WTC11 (cell line): ENCODE measurements around the gene RPS27. TPM values are rescaled to one million over a fixed set of nuclear protein-coding genes. Genes with fewer than 3 reads are reported as not detected.

Experiments
- ATAC-seq: fragments of 200-7000 bp; cut with Tn5 transposase; 2 replicates; pipeline ENCODE4 v1.10.0; 2021; ENCODE audit warnings: mild to moderate bottlenecking, moderate library complexity
- CTCF ChIA-PET: fragments of 300-600 bp; sonication (Branson Sonifier 250); formaldehyde crosslinking; loops from one replicate; lab custom pipeline; 2021; ENCODE audit warnings: antibody characterized with exemption; lab: Charles Lee
- POLR2A ChIA-PET: fragments of 350-600 bp; sonication (Branson Sonifier 250); formaldehyde crosslinking; loops from one replicate; lab custom pipeline; 2021; ENCODE audit warnings: antibody characterized with exemption; lab: Charles Lee
- DNase-seq: peaks from one replicate; pipeline ENCODE4 v3.0.0; 2021; ENCODE audit warnings: low spot score
- H3K27ac Mint-ChIP-seq: 2 replicates; pipeline ENCODE4 v1.8.0; 2021; ENCODE audit warnings: mixed read lengths
- H3K27me3 Mint-ChIP-seq: 2 replicates; pipeline ENCODE4 v1.8.0; 2021; ENCODE audit warnings: low read depth, mild to moderate bottlenecking, moderate library complexity, mixed read lengths
- H3K36me3 Mint-ChIP-seq: 2 replicates; pipeline ENCODE4 v1.8.0; 2021; ENCODE audit warnings: mixed read lengths
- H3K4me1 Mint-ChIP-seq: 2 replicates; pipeline ENCODE4 v1.8.0; 2022; ENCODE audit warnings: mixed read lengths
- H3K4me3 Mint-ChIP-seq: 2 replicates; pipeline ENCODE4 v1.8.0; 2021; ENCODE audit warnings: mild to moderate bottlenecking, moderate library complexity, mixed read lengths
- H3K9me3 Mint-ChIP-seq: 2 replicates; pipeline ENCODE4 v1.8.0; 2021; ENCODE audit warnings: mixed read lengths
- CREB1 ChIP-seq: sonication (generic); formaldehyde crosslinking; IDR thresholded peaks from 2 replicates; pipeline ENCODE4 v1.8.0; 2023; ENCODE audit warnings: mild to moderate bottlenecking, missing genetic modification reagents
- EMX1 ChIP-seq: fragments of 250-450 bp; sonication (Bioruptor Pico); IDR thresholded peaks from 2 replicates; pipeline ENCODE4 v1.8.0; 2021; ENCODE audit warnings: mild to moderate bottlenecking
- ESRRA ChIP-seq: sonication (generic); formaldehyde crosslinking; IDR thresholded peaks from 2 replicates; pipeline ENCODE4 v1.8.1; 2022; ENCODE audit warnings: mild to moderate bottlenecking, missing genetic modification reagents, borderline replicate concordance
- FOXJ3 ChIP-seq: sonication (generic); formaldehyde crosslinking; IDR thresholded peaks from 2 replicates; pipeline ENCODE4 v1.9.0; 2021; ENCODE audit warnings: missing genetic modification reagents, mild to moderate bottlenecking, borderline replicate concordance
- FOXP1 ChIP-seq: sonication (generic); formaldehyde crosslinking; IDR thresholded peaks from 2 replicates; pipeline ENCODE4 v1.8.0; 2022; ENCODE audit warnings: missing genetic modification reagents, mild to moderate bottlenecking, moderate library complexity, borderline replicate concordance
- GTF2I ChIP-seq: fragments of 250-450 bp; sonication (Bioruptor Pico); conservative IDR thresholded peaks from 2 replicates; pipeline ENCODE4 v1.4.0; 2021; ENCODE audit warnings: mild to moderate bottlenecking
- KAT7 ChIP-seq: sonication (generic); formaldehyde crosslinking; IDR thresholded peaks from 2 replicates; pipeline ENCODE4 v1.8.1; 2023; ENCODE audit warnings: missing genetic modification reagents, mild to moderate bottlenecking, borderline replicate concordance
- MXD4 ChIP-seq: fragments of 250-450 bp; sonication (Bioruptor Pico); IDR thresholded peaks from 2 replicates; pipeline ENCODE4 v1.8.0; 2021; ENCODE audit warnings: mild to moderate bottlenecking, moderate library complexity, borderline replicate concordance
- MYBL2 ChIP-seq: sonication (generic); formaldehyde crosslinking; IDR thresholded peaks from 2 replicates; pipeline ENCODE4 v1.8.1; 2023; ENCODE audit warnings: mild to moderate bottlenecking, moderate library complexity, missing genetic modification reagents
- RORB ChIP-seq: fragments of 250-450 bp; sonication (Bioruptor Pico); IDR thresholded peaks from 2 replicates; pipeline ENCODE4 v1.9.0; 2021; ENCODE audit warnings: mild to moderate bottlenecking
- SMAD4 ChIP-seq: sonication (generic); formaldehyde crosslinking; IDR thresholded peaks from 2 replicates; pipeline ENCODE4 v1.8.0; 2022; ENCODE audit warnings: mild to moderate bottlenecking, missing genetic modification reagents
- TCF7 ChIP-seq: sonication (generic); formaldehyde crosslinking; IDR thresholded peaks from 2 replicates; pipeline ENCODE4 v1.8.0; 2022; ENCODE audit warnings: mild to moderate bottlenecking, low read depth, missing genetic modification reagents, moderate library complexity
- ZBTB21 ChIP-seq: sonication (generic); formaldehyde crosslinking; IDR thresholded peaks from 2 replicates; pipeline ENCODE4 v1.8.1; 2023; ENCODE audit warnings: mild to moderate bottlenecking, missing genetic modification reagents, borderline replicate concordance
- ZNF121 ChIP-seq: sonication (generic); formaldehyde crosslinking; IDR thresholded peaks from 2 replicates; pipeline ENCODE4 v1.8.0; 2023; ENCODE audit warnings: missing genetic modification reagents
- ZNF219 ChIP-seq: sonication (generic); formaldehyde crosslinking; IDR thresholded peaks from 2 replicates; pipeline ENCODE4 v1.8.0; 2023; ENCODE audit warnings: missing genetic modification reagents, mild to moderate bottlenecking, borderline replicate concordance
- ZNF232 ChIP-seq: sonication (generic); formaldehyde crosslinking; IDR thresholded peaks from 2 replicates; pipeline ENCODE4 v1.8.0; 2022; ENCODE audit warnings: mild to moderate bottlenecking, missing genetic modification reagents
- ZNF671 ChIP-seq: fragments of 250-450 bp; sonication (Bioruptor Pico); IDR thresholded peaks from 2 replicates; pipeline ENCODE4 v1.8.0; 2021; ENCODE audit warnings: mild to moderate bottlenecking
- total RNA-seq: library from RNA; stranded (reverse); gene quantifications from 3 replicates; pipeline ENCODE4 v1.2.3, GENCODE V29; 2021
- TF ChIP-seq, protein P1 (sequence below): sonication (generic); formaldehyde crosslinking; IDR thresholded peaks from 2 replicates; pipeline ENCODE4 v1.8.1; 2023; ENCODE audit warnings: mild to moderate bottlenecking, missing genetic modification reagents, moderate library complexity
- TF ChIP-seq, protein P2 (sequence below): fragments of 250-450 bp; sonication (Bioruptor Pico); conservative IDR thresholded peaks from 2 replicates; pipeline ENCODE4 v1.9.0; 2021; ENCODE audit warnings: mild to moderate bottlenecking
- TF ChIP-seq, protein P3 (sequence below): sonication (generic); formaldehyde crosslinking; IDR thresholded peaks from 2 replicates; pipeline ENCODE4 v1.8.0; 2023; ENCODE audit warnings: missing genetic modification reagents
- TF ChIP-seq, protein P4 (sequence below): fragments of 250-450 bp; sonication (Bioruptor Pico); IDR thresholded peaks from 2 replicates; pipeline ENCODE4 v1.9.0; 2021; ENCODE audit warnings: moderate library complexity, mild to moderate bottlenecking, inconsistent platforms, borderline replicate concordance
- TF ChIP-seq, protein P5 (sequence below): sonication (generic); formaldehyde crosslinking; IDR thresholded peaks from 2 replicates; pipeline ENCODE4 v1.8.0; 2022; ENCODE audit warnings: mild to moderate bottlenecking, missing genetic modification reagents
- TF ChIP-seq, protein P6 (sequence below): sonication (generic); formaldehyde crosslinking; IDR thresholded peaks from 2 replicates; pipeline ENCODE4 v1.8.0; 2022; ENCODE audit warnings: mild to moderate bottlenecking, missing genetic modification reagents
- TF ChIP-seq, protein P7 (sequence below): sonication (generic); formaldehyde crosslinking; IDR thresholded peaks from 2 replicates; pipeline ENCODE4 v1.8.0; 2023; ENCODE audit warnings: mild to moderate bottlenecking, missing genetic modification reagents

RPS27 gene
- total RNA-seq, 1 experiment from 2014 or later: 2,141 TPM

DNA sequence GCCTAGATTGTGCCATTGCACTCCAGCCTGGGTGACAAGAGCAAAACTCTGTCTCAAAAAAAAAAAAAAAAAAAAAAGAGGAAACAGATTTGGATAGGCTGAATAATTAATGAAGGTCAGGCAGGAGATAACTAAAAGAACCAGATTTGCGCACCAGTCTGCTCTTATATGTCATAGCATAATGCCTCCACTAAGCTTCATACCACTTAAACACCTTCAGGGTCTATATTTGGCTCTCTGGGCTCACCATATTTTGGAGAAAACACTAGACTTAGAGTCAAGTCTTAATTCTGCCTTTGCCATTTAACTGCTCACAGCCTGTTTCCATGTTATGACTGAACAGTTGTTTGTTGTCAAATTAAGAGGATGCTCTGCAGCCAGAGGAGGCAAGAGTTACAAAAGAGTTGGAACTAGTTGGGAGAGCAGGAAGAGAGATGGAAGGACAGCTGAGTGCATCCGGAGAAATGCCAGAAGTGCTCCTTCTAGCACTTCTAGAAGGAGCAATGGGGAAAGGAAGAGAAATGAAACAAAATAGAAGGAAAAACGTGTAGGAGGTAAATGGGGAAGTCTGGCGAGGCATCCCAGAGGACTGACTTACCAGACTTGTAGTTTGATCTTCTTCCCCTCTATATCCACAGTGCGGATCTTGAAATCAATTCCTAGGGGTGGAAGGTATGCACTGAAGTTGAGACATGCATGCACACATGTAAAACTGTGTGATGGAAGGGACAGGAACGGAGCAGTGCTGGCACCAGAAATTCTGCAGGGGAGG is 6.3 kb upstream of the RPS27 start:
- DNase-seq: no peak
- Mint-ChIP-seq H3K36me3 (peaks cover 25% of the 10 kb centered on the region), H3K27ac (peak overlapping the region; percentile 51), H3K27me3 (no peaks in the 10 kb centered on the region), H3K4me3 (peak overlapping the region; percentile 97), H3K4me1 (peaks cover 20% of the 10 kb centered on the region), H3K9me3 (no peaks in the 10 kb centered on the region)
- TF ChIP-seq CREB1 (CRISPR knock-in tag) (no peak), KAT7 (CRISPR knock-in tag) (no peak), ZNF121 (CRISPR knock-in tag) (no peak), FOXJ3 (no peak), TCF7 (CRISPR knock-in tag) (no peak), RORB (CRISPR knock-in tag) (no peak), GTF2I (no peak), MYBL2 (no peak)
- TF ChIP-seq, protein P1, sequence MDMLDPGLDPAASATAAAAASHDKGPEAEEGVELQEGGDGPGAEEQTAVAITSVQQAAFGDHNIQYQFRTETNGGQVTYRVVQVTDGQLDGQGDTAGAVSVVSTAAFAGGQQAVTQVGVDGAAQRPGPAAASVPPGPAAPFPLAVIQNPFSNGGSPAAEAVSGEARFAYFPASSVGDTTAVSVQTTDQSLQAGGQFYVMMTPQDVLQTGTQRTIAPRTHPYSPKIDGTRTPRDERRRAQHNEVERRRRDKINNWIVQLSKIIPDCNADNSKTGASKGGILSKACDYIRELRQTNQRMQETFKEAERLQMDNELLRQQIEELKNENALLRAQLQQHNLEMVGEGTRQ (CRISPR knock-in tag): no peak
- TF ChIP-seq, protein P2, sequence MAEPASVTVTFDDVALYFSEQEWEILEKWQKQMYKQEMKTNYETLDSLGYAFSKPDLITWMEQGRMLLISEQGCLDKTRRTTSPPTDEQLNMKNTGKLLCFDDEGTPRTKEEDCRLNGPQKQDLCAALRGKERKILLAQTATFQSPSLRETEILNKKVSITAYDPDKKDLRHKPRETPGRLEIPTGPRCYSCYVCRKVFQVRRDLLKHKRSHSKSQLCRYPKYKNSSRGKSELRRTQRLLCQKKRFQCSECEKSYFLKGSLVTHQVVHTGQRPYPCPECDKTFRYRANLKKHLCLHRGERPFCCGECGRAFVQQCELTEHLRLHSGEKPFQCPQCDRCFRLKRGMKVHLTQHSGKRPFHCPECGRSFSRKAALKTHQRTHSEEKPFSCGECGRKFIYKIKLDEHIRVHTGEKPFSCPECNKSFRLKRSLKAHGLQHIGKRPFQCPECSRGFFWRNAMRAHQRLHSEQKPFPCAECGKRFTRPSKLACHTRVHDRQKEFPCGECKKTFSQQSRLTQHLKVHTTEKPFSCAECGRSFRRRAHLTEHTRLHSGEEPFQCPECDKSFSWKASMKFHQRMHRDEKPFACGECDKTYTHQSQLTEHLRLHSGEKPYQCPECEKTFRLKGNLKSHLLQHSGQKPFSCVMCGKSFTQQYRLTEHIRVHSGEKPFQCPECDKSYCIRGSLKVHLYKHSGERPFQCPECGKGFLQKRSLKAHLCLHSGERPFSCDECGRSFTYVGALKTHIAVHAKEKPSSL: no peak
- TF ChIP-seq, protein P3, sequence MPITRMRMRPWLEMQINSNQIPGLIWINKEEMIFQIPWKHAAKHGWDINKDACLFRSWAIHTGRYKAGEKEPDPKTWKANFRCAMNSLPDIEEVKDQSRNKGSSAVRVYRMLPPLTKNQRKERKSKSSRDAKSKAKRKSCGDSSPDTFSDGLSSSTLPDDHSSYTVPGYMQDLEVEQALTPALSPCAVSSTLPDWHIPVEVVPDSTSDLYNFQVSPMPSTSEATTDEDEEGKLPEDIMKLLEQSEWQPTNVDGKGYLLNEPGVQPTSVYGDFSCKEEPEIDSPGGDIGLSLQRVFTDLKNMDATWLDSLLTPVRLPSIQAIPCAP (CRISPR knock-in tag): no peak
- POLR2A ChIA-PET: interaction anchor here (1.0 kb wide), 1 partner anchor 21 kb away, joined by 9 read pairs; the partner anchor contains the start of gene SLC39A1
- ATAC-seq: no peak
- CTCF ChIA-PET: interaction anchor here (0.7 to 2.0 kb wide), 3 partner anchors 17 to 304 kb away, joined by 5 to 28 read pairs (median 5); partner anchors contain the start of gene CREB3L4

DNA sequence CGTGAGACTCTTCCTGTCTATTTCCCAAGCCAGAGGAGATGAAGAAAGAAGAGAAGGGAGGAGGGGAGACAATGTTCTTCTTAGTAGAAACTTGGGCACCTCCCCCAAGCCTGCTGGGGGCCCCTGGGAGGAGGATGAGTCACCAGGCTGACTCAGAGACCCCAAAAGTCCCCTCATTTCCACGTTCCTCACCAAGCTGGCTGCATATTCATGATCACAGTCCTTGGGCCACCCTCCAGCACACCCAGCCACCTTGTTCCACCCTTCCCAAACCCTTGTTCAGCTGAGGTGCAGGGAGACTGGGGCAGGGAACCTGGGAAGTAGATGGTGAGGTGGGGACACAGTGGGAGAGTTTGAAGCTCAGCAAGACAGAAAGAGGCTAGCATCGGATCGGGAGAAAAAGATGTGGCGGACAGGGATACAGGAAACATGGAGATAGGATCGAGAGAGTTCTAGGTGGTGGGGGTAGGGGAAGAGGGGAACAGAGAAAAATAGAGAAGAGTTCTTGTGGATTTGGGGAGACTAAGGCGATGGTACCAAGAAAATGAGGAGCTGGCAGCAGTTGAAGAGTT is 5.1 kb upstream of the RPS27 start:
- H3K4me1 Mint-ChIP-seq: peaks cover 22% of the 10 kb centered on the region
- peak; percentile 2; the same call in 1 of the 2 replicates for ATAC-seq
- ChIA-PET CTCF (interaction anchor here (0.9 to 3.7 kb wide), 12 partner anchors 8 to 630 kb away, joined by 3 to 51 read pairs (median 10); partner anchors contain the start of genes CREB3L4, DENND4B, GATAD2B and JTB), POLR2A (interaction anchor here (1.1 to 2.9 kb wide), 5 partner anchors 8 to 39 kb away, joined by 4 to 31 read pairs (median 5); partner anchors contain the start of genes CREB3L4, DENND4B, JTB and SLC39A1)
- peaks cover 26% of the 10 kb centered on the region for H3K36me3 Mint-ChIP-seq
- H3K27me3 Mint-ChIP-seq: no peaks in the 10 kb centered on the region
- H3K9me3 Mint-ChIP-seq: no peaks in the 10 kb centered on the region
- no peak for DNase-seq
- H3K27ac Mint-ChIP-seq: peak overlapping the region; percentile 94
- H3K4me3 Mint-ChIP-seq: peak overlapping the region; percentile 97
- TF ChIP-seq, protein P4, sequence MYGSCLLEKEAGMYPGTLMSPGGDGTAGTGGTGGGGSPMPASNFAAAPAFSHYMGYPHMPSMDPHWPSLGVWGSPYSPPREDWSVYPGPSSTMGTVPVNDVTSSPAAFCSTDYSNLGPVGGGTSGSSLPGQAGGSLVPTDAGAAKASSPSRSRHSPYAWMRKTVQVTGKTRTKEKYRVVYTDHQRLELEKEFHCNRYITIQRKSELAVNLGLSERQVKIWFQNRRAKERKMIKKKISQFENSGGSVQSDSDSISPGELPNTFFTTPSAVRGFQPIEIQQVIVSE: no peak
- TF ChIP-seq, protein P5, sequence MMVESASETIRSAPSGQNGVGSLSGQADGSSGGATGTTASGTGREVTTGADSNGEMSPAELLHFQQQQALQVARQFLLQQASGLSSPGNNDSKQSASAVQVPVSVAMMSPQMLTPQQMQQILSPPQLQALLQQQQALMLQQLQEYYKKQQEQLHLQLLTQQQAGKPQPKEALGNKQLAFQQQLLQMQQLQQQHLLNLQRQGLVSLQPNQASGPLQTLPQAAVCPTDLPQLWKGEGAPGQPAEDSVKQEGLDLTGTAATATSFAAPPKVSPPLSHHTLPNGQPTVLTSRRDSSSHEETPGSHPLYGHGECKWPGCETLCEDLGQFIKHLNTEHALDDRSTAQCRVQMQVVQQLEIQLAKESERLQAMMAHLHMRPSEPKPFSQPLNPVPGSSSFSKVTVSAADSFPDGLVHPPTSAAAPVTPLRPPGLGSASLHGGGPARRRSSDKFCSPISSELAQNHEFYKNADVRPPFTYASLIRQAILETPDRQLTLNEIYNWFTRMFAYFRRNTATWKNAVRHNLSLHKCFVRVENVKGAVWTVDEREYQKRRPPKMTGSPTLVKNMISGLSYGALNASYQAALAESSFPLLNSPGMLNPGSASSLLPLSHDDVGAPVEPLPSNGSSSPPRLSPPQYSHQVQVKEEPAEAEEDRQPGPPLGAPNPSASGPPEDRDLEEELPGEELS: no peak
- TF ChIP-seq EMX1 (CRISPR knock-in tag) (no peak), MXD4 (CRISPR knock-in tag) (no peak), ZNF671 (no peak), ZBTB21 (CRISPR knock-in tag) (no peak), SMAD4 (CRISPR knock-in tag) (no peak), RORB (CRISPR knock-in tag) (no peak), GTF2I (no peak), ZNF219 (no peak), ZNF232 (CRISPR knock-in tag) (no peak), FOXP1 (CRISPR knock-in tag) (no peak), ESRRA (CRISPR knock-in tag) (no peak)
- TF ChIP-seq, protein P6, sequence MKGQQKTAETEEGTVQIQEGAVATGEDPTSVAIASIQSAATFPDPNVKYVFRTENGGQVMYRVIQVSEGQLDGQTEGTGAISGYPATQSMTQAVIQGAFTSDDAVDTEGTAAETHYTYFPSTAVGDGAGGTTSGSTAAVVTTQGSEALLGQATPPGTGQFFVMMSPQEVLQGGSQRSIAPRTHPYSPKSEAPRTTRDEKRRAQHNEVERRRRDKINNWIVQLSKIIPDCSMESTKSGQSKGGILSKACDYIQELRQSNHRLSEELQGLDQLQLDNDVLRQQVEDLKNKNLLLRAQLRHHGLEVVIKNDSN (CRISPR knock-in tag): no peak
- TF ChIP-seq, protein P7, sequence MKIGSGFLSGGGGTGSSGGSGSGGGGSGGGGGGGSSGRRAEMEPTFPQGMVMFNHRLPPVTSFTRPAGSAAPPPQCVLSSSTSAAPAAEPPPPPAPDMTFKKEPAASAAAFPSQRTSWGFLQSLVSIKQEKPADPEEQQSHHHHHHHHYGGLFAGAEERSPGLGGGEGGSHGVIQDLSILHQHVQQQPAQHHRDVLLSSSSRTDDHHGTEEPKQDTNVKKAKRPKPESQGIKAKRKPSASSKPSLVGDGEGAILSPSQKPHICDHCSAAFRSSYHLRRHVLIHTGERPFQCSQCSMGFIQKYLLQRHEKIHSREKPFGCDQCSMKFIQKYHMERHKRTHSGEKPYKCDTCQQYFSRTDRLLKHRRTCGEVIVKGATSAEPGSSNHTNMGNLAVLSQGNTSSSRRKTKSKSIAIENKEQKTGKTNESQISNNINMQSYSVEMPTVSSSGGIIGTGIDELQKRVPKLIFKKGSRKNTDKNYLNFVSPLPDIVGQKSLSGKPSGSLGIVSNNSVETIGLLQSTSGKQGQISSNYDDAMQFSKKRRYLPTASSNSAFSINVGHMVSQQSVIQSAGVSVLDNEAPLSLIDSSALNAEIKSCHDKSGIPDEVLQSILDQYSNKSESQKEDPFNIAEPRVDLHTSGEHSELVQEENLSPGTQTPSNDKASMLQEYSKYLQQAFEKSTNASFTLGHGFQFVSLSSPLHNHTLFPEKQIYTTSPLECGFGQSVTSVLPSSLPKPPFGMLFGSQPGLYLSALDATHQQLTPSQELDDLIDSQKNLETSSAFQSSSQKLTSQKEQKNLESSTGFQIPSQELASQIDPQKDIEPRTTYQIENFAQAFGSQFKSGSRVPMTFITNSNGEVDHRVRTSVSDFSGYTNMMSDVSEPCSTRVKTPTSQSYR (CRISPR knock-in tag): no peak
